Measurements from ENCODE around the gene MARS2.
"Not testable (repeated sequence)": the region's sequence is repeated elsewhere in the genome, so short reads cannot be mapped to it uniquely, and the experiment has no call there.

The MARS2 gene

GRCh38 chr2:197705121-197705911 lies at the start of gene MARS2:
Gene MARS2, plus strand, starts transcription at chr2:197705369. Its CDS starts 37 bp downstream, at chr2:197705406.
- DNase-seq (ENCODE audit: low read depth), result peak; percentile 90

- no peak for DNase-seq (ENCODE audit: low read depth)
Measured at GRCh38 chr2:197657562-197657961, 47.6 kb upstream of the MARS2 start.

DNA sequence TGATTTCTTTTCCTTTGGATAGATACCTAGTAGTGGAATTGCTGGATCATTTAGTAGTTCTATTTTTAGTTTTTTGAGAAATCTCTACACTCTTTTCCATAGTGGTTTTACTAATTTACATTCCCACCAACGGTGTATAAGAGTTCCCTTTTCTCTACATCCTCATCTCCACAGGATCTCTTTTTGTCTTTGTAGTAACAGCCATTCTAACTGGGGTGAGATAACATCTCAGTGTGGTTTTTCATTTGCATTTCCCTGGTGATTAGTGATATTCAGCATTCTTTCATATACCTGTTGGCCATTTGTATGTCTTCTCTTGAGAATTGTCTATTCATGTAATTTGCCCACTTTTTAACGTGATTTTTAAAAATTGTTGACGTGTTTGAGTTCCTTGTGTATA lies 43.5 kb upstream of the MARS2 start:
- no peak for DNase-seq (ENCODE audit: low read depth)

- DNase-seq (ENCODE audit: low read depth), result no peak
Measured at GRCh38 chr2:197666277-197666676, 38.9 kb upstream of the MARS2 start.

GRCh38 chr2:197668296-197668695 lies 36.9 kb upstream of the MARS2 start:
- DNase-seq (ENCODE audit: low read depth), result no peak

DNA sequence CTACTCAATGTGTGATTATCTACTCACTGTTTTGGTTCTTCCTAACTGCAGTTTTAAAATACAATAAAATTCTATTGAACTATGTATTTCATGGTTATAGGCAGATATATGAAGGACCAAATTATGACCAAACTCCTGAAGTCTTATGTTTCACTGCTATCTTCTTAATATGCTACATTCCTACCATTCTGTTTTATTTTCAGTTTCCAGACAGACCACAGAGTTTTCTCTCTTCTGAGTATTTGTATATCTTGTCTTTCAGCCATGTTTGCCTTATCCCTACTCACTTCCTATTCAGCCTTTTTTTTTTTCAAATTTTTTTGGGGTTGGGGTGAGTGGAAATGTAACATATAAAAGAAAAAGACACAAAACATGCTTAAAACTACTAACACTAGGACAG lies 36.1 kb upstream of the MARS2 start:
- no peak for DNase-seq (ENCODE audit: low read depth)

DNA sequence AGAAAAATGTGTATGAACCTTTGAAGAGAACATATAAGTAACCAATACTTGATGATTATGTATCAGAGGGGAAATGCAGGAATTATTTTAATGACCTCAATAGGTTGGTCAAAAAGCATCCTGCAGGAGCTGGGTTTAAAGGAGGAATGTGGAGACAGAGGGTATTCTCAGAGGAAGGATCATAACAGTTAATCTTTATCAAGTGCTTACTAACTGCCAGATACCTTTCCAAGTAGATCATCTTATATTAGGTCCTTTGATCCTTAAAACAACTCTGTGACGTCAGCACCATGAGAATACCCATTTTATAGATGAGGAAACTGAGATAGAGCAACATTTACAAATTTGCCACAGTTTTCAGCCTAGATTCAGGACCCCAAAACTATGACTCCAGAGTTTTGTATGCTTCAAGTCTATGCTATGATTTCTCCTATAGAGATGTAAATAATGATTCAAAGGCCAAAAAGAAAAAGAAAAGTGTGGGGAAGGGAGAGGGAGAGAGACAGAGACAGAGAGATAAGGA lies 32.7 kb upstream of the MARS2 start:
- no peak for DNase-seq (ENCODE audit: low read depth)

DNA sequence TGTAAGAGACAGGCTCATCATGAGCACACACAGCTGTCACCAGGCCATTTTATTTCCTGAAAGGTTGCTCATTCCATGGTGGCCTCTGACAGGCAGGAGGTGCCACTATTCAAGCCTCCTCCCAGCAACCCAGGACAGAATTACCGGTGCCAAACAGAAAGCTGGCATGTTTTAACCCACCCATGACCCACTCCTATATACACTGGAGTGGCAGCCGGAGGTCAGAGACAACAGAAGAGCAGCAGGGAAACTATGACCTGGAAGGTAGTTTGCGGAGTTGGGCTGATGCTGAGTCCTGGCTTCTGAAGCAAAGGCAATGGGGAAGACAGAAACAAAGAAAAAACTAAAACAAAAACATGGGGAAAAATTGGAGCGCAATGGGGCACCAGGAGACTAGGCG lies 32.1 kb upstream of the MARS2 start:
- DNase-seq (ENCODE audit: low read depth), result no peak

- DNase-seq (ENCODE audit: low read depth), result no peak
Measured at GRCh38 chr2:197673606-197674005, 31.6 kb upstream of the MARS2 start.

GRCh38 chr2:197674060-197674459 lies 31.1 kb upstream of the MARS2 start:
- DNase-seq (ENCODE audit: low read depth), result no peak

DNA sequence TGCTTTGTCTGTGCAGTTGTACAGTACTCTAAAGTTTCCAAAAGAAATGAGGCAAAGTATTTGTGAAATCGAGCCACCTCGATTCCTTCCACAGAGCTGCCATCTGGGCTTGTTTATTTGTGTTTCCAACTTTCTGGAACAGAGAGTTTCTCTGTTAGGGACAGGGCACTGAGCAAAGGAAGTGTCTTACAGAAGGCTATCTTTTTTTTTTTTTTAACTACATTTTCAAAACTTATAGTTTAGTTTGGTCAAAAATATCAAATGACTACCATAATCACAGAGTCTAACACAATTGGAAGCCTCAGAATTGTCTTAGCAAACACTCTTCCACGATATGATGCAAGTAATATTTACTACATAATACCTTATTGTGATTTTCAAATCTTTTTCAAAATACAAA lies 30.6 kb upstream of the MARS2 start:
- DNase-seq (ENCODE audit: low read depth), result no peak

DNA sequence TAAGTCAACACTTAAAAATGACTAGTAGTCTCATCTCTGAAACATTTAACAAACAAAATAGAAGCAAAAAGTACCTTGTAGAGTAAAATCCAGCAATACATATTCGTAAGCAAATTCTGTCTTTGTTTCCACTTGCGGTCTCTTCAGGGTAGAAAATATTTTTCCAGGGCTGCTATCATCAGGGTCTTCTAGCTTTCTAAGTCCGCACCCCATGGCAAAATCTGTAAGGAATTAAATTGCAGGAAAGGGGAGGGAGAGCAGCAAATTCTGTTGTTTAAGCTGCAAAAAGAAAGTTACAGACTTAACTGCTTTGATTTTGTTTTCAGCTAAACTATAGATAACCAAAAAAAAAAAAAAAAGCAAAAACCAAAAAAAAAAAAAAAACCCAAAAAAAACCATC lies 29.9 kb upstream of the MARS2 start, which contains the start of gene RFTN2:
Gene RFTN2 (minus strand): TSS at position 342 of the 400 bp plus-strand sequence. CDS start 129 bp downstream, at position 213.
- no peak for DNase-seq (ENCODE audit: low read depth)

DNA sequence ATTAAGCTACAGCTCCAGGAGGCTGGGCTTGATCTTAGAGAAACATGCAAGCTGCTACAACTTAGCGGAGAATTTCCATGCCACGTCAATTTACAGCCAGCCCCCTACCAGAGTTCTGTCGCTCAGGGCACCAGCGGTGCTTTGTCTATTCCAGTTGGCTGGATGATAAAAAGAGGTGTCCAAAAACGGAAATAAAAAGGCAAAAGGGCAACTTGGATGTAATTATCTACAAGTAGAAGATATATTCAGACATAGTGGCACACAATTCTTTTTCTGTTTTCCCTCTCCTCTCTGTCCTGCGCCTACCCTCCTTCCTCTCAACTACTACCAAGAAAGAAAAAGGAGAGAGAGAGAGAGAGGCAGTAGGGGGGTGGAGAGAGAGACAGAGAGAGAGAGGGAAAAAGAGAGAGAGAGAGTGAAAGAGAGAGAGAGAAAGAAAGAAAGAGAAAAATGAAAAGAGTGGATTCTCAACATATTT lies 29.4 kb upstream of the MARS2 start:
- DNase-seq (ENCODE audit: low read depth), result no peak

GRCh38 chr2:197677056-197677455 lies 28.1 kb upstream of the MARS2 start:
- DNase-seq (ENCODE audit: low read depth), result no peak

- DNase-seq (ENCODE audit: low read depth), result no peak
Measured at GRCh38 chr2:197677483-197677882, 27.7 kb upstream of the MARS2 start.

DNA sequence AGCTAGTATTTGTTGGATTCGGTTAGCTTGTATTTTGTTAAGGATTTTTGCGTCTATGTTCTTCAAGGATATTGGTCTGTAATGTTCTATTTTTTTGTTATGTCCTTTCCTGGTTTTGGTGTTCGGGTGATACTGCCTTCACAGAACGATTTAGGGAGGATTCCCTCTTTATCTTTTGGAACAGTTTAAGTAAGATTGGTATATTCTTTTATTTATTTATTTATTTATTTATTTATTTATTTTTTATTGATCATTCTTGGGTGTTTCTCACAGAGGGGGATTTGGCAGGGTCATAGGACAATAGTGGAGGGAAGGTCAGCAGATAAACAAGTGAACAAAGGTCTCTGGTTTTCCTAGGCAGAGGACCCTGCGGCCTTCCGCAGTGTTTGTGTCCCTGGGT lies 10.0 kb upstream of the MARS2 start:
- DNase-seq (ENCODE audit: low read depth), result not testable (repeated sequence)

- DNase-seq (ENCODE audit: low read depth), result not testable (repeated sequence)
Measured at GRCh38 chr2:197695971-197696370, 9.2 kb upstream of the MARS2 start.

DNA sequence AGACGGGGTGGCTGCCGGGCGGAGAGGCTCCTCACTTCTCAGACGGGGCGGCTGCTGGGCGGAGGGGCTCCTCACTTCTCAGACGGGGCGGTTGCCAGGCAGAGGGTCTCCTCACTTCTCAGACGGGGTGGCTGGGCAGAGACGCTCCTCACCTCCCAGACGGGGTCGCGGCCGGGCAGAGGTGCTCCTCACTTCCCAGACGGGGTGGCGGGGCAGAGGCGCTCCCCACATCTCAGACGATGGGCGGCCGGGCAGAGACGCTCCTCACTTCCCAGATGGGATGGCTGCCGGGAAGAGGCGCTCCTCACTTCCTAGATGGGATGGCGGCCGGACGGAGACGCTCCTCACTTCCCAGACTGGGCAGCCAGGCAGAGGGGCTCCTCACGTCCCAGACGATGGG lies 8.6 kb upstream of the MARS2 start:
- not testable (repeated sequence) for DNase-seq (ENCODE audit: low read depth)

DNA sequence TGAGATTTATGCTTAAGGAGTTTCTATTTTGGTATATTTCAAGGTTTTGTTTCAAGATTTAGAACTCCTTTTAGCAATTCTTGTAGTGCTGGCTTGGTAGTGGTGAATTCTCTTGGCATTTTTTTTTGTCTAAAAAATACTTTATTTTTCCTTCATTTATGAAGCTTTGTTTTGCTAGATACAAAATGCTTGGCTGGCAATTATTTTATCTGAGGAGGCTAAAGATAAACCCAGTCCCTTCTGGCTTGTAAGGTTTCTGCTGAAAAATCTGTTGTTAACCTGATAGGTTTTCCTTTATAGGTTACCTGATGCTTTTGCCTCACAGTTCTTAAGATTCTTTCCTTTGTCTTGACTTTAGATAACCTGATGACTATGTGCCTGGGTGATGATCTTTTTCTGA lies 5.4 kb upstream of the MARS2 start:
- DNase-seq (ENCODE audit: low read depth), result not testable (repeated sequence)

- DNase-seq (ENCODE audit: low read depth), result no peak
Measured at GRCh38 chr2:197700960-197701359, 4.2 kb upstream of the MARS2 start.

- DNase-seq (ENCODE audit: low read depth), result no peak
Measured at GRCh38 chr2:197704434-197705120, 592 bp upstream of the MARS2 start.

GRCh38 chr2:197705912-197706838 lies 1.0 kb downstream of the MARS2 start:
- DNase-seq (ENCODE audit: low read depth), result no peak

All from stimulated activated CD4-positive, alpha-beta T cell treated with anti-CD3 and anti-CD28 coated beads, Interleukin-2, amount 100 ng/mL, for 4 hours (primary cell).